Activated naive CD8-positive, alpha-beta T cell treated with anti-CD3 and anti-CD28 coated beads, Interleukin-2, amount 10 ng/mL, durations not matched to agents 7 days and 5 days (primary cell): ENCODE measurements around the gene CD70. TPM values are rescaled to one million over a fixed set of nuclear protein-coding genes. Genes with fewer than 3 reads are reported as not detected.
"Not testable (repeated sequence)": the region's sequence is repeated elsewhere in the genome, so short reads cannot be mapped to it uniquely, and the experiment has no call there.

Experiments
- ATAC-seq: fragments of 150-1000 bp; cut with Tn5 transposase; one replicate; pipeline ENCODE4 v1.10.0; 2021; ENCODE audit warnings: low read depth, moderate library complexity
- POLR2A ChIA-PET: fragments of 350-600 bp; sonication (Branson Sonifier 250); formaldehyde crosslinking; loops from one replicate; lab custom pipeline; 2021; ENCODE audit warnings: antibody characterized with exemption; lab: Charles Lee
- DNase-seq: peaks from one replicate; pipeline ENCODE4 v3.0.0; 2021
- H3K27ac Mint-ChIP-seq: one replicate; pipeline ENCODE4 v1.8.0; 2022; ENCODE audit warnings: mild to moderate bottlenecking, mixed read lengths
- H3K27me3 Mint-ChIP-seq: one replicate; pipeline ENCODE4 v1.8.0; 2022; ENCODE audit warnings: mild to moderate bottlenecking, moderate library complexity, mixed read lengths
- H3K36me3 Mint-ChIP-seq: one replicate; pipeline ENCODE4 v1.8.0; 2021; ENCODE audit warnings: mild to moderate bottlenecking, mixed read lengths
- H3K4me1 Mint-ChIP-seq: one replicate; pipeline ENCODE4 v1.8.0; 2021; ENCODE audit warnings: mixed read lengths
- H3K4me3 Mint-ChIP-seq: one replicate; pipeline ENCODE4 v1.8.0; 2022; ENCODE audit warnings: mild to moderate bottlenecking, moderate library complexity, mixed read lengths
- H3K9me3 Mint-ChIP-seq: one replicate; pipeline ENCODE4 v1.8.0; 2021; ENCODE audit warnings: mixed read lengths
- total RNA-seq, 2 experiments: library from RNA; stranded (reverse); gene quantifications; one replicate each; pipeline ENCODE4 v1.2.3, GENCODE V29; 2021

The CD70 gene
- total RNA-seq, 2 experiments from 2014 or later: 6.9 to 7.7 TPM

- H3K27ac Mint-ChIP-seq, DNase-seq, POLR2A ChIA-PET, H3K9me3 Mint-ChIP-seq, H3K4me1 Mint-ChIP-seq, H3K4me3 Mint-ChIP-seq, ATAC-seq, H3K36me3 Mint-ChIP-seq: not testable (repeated sequence)
- peaks cover 30% of the 10 kb centered on the region for H3K27me3 Mint-ChIP-seq
Measured at GRCh38 chr19:6608146-6608545, 17.2 kb upstream of the CD70 start.

GRCh38 chr19:6606276-6607070, 15.5 kb upstream of the CD70 start:
- ATAC-seq, H3K4me3 Mint-ChIP-seq, H3K36me3 Mint-ChIP-seq, DNase-seq, H3K27ac Mint-ChIP-seq, H3K9me3 Mint-ChIP-seq: not testable (repeated sequence)
- Mint-ChIP-seq H3K4me1 (peaks cover 13% of the 10 kb centered on the region), H3K27me3 (peaks cover 28% of the 10 kb centered on the region)
- POLR2A ChIA-PET: interaction anchor here (0.7 kb wide), 1 partner anchor 153 kb away, joined by 3 read pairs; no protein-coding TSS in a partner anchor

- no peak for ATAC-seq
- POLR2A ChIA-PET: no interaction called here
- H3K4me1 Mint-ChIP-seq: peaks cover 16% of the 10 kb centered on the region
Measured at GRCh38 chr19:6604906-6605305, 14.0 kb upstream of the CD70 start.

GRCh38 chr19:6602729-6603114, 11.8 kb upstream of the CD70 start:
- Mint-ChIP-seq H3K36me3 (no peaks in the 10 kb centered on the region), H3K9me3 (no peaks in the 10 kb centered on the region), H3K4me3 (no peak overlapping the region), H3K27ac (no peak overlapping the region), H3K27me3 (peaks cover 11% of the 10 kb centered on the region), H3K4me1 (peaks cover 21% of the 10 kb centered on the region)
- POLR2A ChIA-PET: no interaction called here
- DNase-seq (no peak), ATAC-seq (no peak)

More at GRCh38 chr19:6604906-6605305, 14.0 kb upstream of the CD70 start:
- Mint-ChIP-seq H3K27me3 (peaks cover 20% of the 10 kb centered on the region), H3K27ac (no peak overlapping the region), H3K9me3 (no peaks in the 10 kb centered on the region), H3K4me3 (no peak overlapping the region), H3K36me3 (no peaks in the 10 kb centered on the region)
- DNase-seq: no peak

- H3K4me3 Mint-ChIP-seq, H3K9me3 Mint-ChIP-seq, H3K27me3 Mint-ChIP-seq, ATAC-seq, POLR2A ChIA-PET, H3K36me3 Mint-ChIP-seq, DNase-seq, H3K27ac Mint-ChIP-seq: not testable (repeated sequence)
- peaks cover 21% of the 10 kb centered on the region for H3K4me1 Mint-ChIP-seq
Measured at GRCh38 chr19:6601537-6602052, 10.6 kb upstream of the CD70 start.

- not testable (repeated sequence) for H3K9me3 Mint-ChIP-seq, DNase-seq, H3K27ac Mint-ChIP-seq, H3K27me3 Mint-ChIP-seq, H3K4me3 Mint-ChIP-seq, H3K36me3 Mint-ChIP-seq, ATAC-seq
- POLR2A ChIA-PET: interaction anchor here (0.6 kb wide), 1 partner anchor 69 kb away, joined by 3 read pairs; no protein-coding TSS in a partner anchor
- peaks cover 21% of the 10 kb centered on the region for H3K4me1 Mint-ChIP-seq
Measured at GRCh38 chr19:6600951-6601536, 10.1 kb upstream of the CD70 start.

- Mint-ChIP-seq H3K4me3 (no peak overlapping the region), H3K36me3 (no peaks in the 10 kb centered on the region), H3K4me1 (peaks cover 21% of the 10 kb centered on the region), H3K9me3 (no peaks in the 10 kb centered on the region), H3K27ac (no peak overlapping the region), H3K27me3 (peaks cover 8% of the 10 kb centered on the region)
- ATAC-seq (no peak), DNase-seq (no peak)
- POLR2A ChIA-PET: no interaction called here
Measured at GRCh38 chr19:6599866-6600454, 9.0 kb upstream of the CD70 start.

- Mint-ChIP-seq H3K27ac (peak overlapping the region; percentile 9), H3K4me1 (peaks cover 16% of the 10 kb centered on the region), H3K4me3 (peak overlapping the region; percentile 23)
- ATAC-seq, H3K36me3 Mint-ChIP-seq, POLR2A ChIA-PET, DNase-seq, H3K9me3 Mint-ChIP-seq, H3K27me3 Mint-ChIP-seq: not testable (repeated sequence)
Measured at GRCh38 chr19:6598254-6598892, 7.4 kb upstream of the CD70 start.

GRCh38 chr19:6597471-6598253, 6.7 kb upstream of the CD70 start:
- DNase-seq, H3K27me3 Mint-ChIP-seq, H3K9me3 Mint-ChIP-seq, H3K36me3 Mint-ChIP-seq, H3K27ac Mint-ChIP-seq, H3K4me3 Mint-ChIP-seq, ATAC-seq, POLR2A ChIA-PET: not testable (repeated sequence)
- peaks cover 15% of the 10 kb centered on the region for H3K4me1 Mint-ChIP-seq

- peaks cover 8% of the 10 kb centered on the region for H3K27me3 Mint-ChIP-seq
- H3K4me1 Mint-ChIP-seq: peaks cover 20% of the 10 kb centered on the region
- H3K4me3 Mint-ChIP-seq: no peak overlapping the region
- DNase-seq (no peak), ATAC-seq (no peak)
- POLR2A ChIA-PET: no interaction called here
- no peaks in the 10 kb centered on the region for H3K36me3 Mint-ChIP-seq
- no peak overlapping the region for H3K27ac Mint-ChIP-seq
- no peaks in the 10 kb centered on the region for H3K9me3 Mint-ChIP-seq
Measured at GRCh38 chr19:6596621-6597020, 5.7 kb upstream of the CD70 start.

GRCh38 chr19:6593651-6594416, 2.9 kb upstream of the CD70 start:
- no peaks in the 10 kb centered on the region for H3K9me3 Mint-ChIP-seq
- H3K36me3 Mint-ChIP-seq: peaks cover 2% of the 10 kb centered on the region
- peaks cover 24% of the 10 kb centered on the region for H3K27me3 Mint-ChIP-seq
- no peak overlapping the region for H3K27ac Mint-ChIP-seq
- no peak overlapping the region for H3K4me3 Mint-ChIP-seq
- peaks cover 34% of the 10 kb centered on the region for H3K4me1 Mint-ChIP-seq
- DNase-seq: no peak
- no peak for ATAC-seq
- POLR2A ChIA-PET: interaction anchor here (0.9 kb wide), 1 partner anchor 42 kb away, joined by 3 read pairs; no protein-coding TSS in a partner anchor

- H3K27me3 Mint-ChIP-seq: peaks cover 41% of the 10 kb centered on the region
- POLR2A ChIA-PET: no interaction called here
- DNase-seq: peak; percentile 45
- ATAC-seq: peak; percentile 19
- H3K36me3 Mint-ChIP-seq: peaks cover 2% of the 10 kb centered on the region
- peak overlapping the region; percentile 81 for H3K4me3 Mint-ChIP-seq
- peaks cover 47% of the 10 kb centered on the region for H3K4me1 Mint-ChIP-seq
- no peaks in the 10 kb centered on the region for H3K9me3 Mint-ChIP-seq
- H3K27ac Mint-ChIP-seq: peak overlapping the region; percentile 50
Measured at GRCh38 chr19:6590258-6590826, 608 bp downstream of the CD70 start.
